Measurements from ENCODE around the gene THADA. TPM values are rescaled to one million over a fixed set of nuclear protein-coding genes. Genes with fewer than 3 reads are reported as not detected.
A peak's percentile ranks its signal among the peaks of the same experiment; 100 is the strongest.
"Not testable (repeated sequence)": the region's sequence is repeated elsewhere in the genome, so short reads cannot be mapped to it uniquely, and the experiment has no call there.

Gene THADA
- total RNA-seq, 1 donor from 2014 or later: 65.0 TPM

DNA sequence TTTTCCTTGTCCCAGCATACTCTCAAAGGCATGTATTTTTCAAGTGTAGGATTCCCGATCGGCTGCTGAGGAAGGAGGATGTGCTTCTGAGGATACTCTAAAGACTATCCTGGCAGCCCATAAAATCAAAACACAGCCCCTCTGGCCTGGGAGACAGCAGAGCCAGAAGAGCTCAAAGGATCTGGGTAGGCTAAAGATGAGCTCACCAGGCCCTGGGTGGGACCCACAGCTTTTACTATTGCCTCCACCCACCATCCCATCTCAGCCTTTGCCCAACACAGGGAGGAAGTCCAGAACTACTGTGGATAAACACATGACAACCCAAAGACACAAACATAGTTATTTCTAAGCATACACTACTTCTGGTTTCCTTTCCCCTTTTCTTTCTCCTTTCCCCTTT, 290.3 kb downstream of the THADA start:
- peak; percentile 98 for DNase-seq (ENCODE audit: low spot score)

- peak; percentile 88 for DNase-seq (ENCODE audit: low spot score)
Measured at GRCh38 chr2:43305012-43305411, 290.8 kb downstream of the THADA start.

DNA sequence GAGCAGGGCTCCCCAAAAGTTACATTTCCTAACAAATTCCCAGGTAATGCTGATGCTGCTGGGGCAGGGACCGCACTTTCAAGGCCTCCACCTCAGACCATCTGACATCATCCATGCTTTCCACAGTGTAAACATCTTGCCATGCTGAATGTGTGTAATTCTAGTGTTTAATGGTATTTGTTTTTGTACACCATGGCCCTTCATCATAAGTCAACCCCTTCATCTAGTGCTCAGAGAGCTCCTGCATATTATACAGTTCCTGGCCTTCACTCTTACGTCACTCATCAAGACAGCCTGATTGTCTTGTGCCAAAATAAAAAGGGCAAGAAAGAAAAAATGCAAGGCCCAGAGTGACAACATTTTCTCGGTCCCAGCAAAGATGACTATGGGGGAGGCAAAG, 291.9 kb downstream of the THADA start:
- no peak for DNase-seq (ENCODE audit: low spot score)

- DNase-seq (ENCODE audit: low spot score): no peak
Measured at GRCh38 chr2:43302961-43303494, 292.8 kb downstream of the THADA start.

GRCh38 chr2:43302182-43302960, 293.5 kb downstream of the THADA start:
- no peak for DNase-seq (ENCODE audit: low spot score)

DNA sequence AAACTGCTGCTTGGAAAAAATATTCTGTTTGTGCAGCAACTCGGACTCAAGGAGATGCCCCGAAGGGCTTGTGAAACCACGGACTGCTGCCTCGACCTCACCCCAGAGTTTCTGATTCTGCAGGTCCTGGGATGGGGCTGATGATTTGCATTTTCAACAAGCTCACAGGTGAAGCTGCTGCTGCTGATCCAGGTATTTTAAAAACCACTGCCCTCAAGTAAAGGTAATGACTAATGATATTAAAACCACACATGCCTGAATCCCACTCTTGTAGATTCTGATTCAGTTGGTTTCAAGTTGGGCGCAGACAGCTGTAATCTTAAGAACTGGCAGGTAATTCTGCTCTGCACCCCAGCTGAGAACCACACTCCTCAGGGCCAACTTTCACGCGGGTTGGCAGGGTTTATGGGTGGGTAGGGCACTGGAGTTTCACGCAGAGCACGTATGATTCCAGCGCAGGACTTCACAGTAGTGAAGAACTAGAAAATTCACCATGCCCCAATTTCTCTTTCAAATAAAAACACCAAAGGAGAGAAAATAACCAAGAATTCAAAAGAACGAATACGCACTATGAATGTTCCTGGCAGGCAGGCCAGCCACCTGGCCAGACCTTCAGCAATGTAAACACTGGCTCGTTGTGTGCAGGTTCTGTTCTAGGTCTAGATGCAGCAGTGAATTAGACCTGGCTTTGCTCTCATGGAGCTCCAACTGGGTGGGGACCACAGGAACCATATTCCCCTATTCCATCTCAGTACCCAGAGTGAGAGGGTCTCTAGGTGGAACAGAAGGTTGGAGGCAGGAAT, 294.9 kb downstream of the THADA start:
- no peak for DNase-seq (ENCODE audit: low spot score)

DNA sequence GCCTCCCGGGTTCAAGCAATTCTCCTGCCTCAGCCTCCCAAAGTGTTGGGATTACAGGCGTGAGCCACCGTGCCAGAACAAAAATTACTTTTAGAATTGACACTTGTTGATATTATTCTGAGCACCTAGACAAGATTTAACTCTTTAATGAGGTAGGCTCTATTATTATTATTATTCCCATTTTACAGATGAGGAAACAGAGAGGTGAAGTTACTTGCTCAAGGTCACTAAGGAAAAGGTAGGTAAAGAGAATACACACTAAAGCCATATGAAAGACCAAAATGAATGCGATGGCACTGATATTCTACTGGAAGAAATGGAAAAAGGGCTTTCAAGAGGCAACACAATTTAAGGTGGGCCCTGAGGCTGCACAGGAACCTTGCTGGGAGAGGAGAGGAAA, 295.6 kb downstream of the THADA start:
- DNase-seq (ENCODE audit: low spot score): no peak

DNA sequence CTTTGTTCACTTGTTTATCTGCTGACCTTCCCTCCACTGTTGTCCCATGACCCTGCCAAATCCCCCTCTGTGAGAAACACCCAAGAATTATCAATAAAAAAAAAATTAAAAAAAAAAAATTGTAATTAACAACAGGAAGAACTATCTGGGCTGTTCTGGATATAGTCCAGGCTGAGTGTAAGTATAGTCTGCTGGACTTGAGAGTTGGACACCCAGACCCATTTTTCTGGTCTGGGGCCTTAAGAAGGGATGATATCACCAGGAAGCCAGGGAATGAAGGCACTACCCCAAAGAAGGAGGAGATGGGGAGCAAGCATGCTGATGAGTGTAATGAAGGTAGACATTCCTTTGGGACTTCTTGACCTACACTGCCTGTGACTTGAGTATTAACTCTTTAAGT, 297.3 kb downstream of the THADA start:
- no peak for DNase-seq (ENCODE audit: low spot score)

DNA sequence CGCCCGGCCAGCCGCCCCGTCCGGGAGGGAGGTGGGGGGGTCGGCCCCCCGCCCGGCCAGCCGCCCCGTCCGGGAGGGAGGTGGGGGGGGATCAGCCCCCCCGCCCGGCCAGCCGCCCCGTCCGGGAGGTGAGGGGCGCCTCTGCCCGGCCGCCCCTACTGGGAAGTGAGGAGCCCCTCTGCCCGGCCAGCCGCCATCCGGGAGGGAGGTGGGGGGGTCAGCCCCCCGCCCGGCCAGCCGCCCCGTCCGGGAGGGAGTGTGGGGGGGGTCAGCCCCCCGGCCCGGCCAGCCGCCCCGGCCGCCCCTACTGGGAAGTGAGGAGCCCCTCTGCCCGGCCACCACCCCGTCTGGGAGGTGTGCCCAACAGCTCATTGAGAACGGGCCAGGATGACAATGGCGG, 298.1 kb downstream of the THADA start:
- DNase-seq (ENCODE audit: low spot score): not testable (repeated sequence)

GRCh38 chr2:43294973-43295603, 300.8 kb downstream of the THADA start:
- DNase-seq (ENCODE audit: low spot score): no peak

DNA sequence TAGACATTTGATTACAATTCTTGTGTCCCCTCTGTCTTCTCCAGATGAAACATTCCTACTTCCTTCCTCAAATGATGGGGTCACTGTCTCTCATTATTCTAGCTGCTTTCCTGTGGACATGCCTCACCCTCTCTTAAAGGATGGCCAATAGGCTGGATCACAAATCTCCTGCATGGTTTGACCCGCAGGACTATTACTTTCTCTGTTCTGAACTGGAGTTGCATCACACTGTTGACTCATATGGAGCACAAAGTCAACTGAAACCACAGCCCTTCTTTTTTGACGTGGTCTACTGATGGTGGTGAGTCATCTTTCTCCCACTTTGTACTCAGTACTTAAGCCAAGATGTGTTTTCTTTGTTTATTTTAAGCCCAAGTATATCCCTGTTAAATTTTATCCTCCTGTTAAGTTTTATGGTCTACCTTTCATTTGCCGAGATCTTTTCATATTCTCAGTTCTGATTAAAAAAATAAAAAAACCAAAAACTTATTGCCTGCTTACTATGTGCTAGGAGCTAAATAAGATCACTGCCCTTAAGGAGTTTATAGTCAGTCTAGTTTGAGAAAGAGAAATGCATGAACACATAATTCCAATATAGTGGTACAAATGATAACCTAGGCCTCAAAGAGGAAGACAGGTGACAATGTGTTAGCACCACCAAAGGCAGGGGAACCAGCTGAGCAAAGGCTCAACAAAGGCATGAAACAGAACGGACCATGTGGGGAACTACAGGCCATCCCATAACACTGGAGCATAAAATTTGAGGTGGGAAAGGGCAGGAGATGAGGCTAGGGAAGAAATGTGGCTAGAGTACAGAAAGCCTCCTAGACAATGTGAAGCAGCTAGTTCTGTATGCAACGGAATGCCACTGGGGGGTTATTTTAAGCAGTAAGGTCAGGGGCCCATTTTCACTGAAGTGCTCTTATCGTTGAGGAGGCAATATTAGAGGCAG, 301.8 kb downstream of the THADA start:
- DNase-seq (ENCODE audit: low spot score): peak; percentile 63

GRCh38 chr2:43292851-43293743, 302.7 kb downstream of the THADA start:
- peak; percentile 38 for DNase-seq (ENCODE audit: low spot score)

DNA sequence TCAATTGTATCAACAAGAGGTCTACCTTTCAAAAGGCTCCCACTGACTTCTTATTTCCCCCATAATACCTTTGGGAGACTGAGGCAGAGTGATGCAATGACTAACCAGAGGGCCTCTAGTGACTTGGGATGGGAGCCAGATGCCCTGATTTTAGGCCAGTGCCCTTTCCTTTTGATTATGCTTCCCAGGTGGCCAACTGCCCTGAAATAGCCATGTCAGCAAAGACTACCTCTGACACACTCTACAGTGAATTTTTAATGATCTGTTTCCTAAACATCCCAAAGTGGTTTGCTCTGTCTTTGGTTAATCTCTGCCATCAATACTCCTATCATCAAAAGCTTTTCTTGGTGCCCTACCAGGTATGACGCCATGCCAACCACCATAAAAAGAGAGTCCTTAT, 303.5 kb downstream of the THADA start:
- DNase-seq (ENCODE audit: low spot score): no peak

DNA sequence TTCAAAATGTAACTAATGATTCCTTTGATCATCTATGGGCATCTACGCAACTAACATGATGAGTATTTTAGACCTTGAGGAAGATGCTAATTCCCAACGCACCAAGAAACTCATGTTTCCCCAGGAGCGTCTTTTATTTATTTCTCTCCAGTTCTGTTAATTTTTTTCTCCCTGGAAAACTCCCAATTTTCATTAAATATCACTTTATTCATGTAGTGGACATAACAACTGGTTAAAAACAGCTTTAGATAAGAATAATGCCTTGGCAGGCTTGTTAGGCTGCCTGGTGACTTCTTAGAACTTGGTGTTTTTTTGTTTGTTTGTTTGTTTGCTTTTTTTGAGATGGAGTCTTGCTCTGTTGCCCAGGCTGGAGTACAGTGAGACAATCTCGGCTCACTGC, 306.5 kb downstream of the THADA start:
- no peak for DNase-seq (ENCODE audit: low spot score)

- no peak for DNase-seq (ENCODE audit: low spot score)
Measured at GRCh38 chr2:43288417-43289305, 307.2 kb downstream of the THADA start.

DNA sequence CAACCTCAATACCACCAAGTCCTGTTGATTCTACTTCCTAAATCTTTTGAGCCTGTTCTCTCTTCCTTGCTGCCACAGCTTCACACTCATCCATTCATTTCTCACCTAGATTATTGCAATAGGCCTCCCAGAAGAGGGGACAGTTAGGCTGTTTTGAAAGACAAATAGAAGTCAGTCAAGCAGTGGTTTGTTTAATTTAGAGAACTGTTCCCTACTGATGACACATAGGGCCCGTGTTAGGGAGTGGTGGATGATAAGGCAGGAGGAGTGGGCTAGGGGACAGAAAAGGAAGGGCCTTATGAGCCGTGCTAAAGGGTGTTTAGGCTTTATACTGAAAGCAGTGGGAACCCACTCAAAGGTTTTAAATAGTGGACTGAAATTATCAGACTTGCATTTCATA, 309.9 kb downstream of the THADA start:
- no peak for DNase-seq (ENCODE audit: low spot score)

DNA sequence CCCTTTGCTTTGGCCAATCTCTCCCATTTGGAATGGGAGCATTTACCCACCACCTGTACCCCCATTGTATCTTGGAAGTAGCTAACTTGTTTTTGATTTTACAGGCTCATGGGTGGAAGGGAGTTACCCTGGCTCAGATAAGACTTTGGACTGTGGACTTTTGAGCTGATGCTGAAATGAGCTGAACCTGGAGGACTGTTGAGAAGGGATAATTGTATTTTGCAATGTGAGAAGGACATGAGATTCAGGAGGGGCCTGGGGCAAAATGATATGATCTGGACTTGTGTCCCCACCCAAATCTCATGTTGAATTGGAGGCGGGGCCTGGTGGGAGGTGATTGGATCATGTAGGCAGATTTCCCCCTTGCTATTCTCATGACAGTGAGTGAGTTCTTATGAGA, 310.9 kb downstream of the THADA start:
- DNase-seq (ENCODE audit: low spot score): no peak

DNA sequence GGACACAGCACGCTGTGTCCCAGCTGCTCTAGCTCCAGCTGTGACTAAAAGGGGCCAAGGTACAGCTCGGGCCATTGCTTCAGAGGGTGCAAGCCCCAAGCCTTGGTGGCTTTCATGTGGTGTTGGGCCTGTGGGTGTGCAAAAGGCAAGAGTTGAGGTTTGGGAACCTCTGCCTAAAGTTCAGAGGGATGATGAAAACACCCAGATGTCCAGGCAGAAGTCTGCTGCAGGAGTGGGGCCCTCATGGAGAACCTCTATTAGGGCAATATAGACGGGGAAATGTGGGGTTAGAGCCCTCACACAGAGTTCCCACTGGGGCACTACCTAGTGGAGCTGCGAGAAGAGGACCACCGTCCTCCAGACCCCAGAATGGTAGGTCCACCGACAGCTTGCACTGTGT, 311.5 kb downstream of the THADA start:
- DNase-seq (ENCODE audit: low spot score): not testable (repeated sequence)

GRCh38 chr2:43280994-43281393, 314.8 kb downstream of the THADA start:
- DNase-seq (ENCODE audit: low spot score): no peak
